Measurements from ENCODE around the gene TDP2.

The TDP2 gene

GRCh38 chr6:24666641-24667377 lies at the start of gene TDP2, which contains the start of gene ACOT13:
Gene TDP2 (minus strand): TSS chr6:24666899. CDS start chr6:24666862, 37 bp downstream.
Gene ACOT13 (plus strand): TSS chr6:24667077. CDS start chr6:24667264, 187 bp downstream.
- Histone ChIP-seq H3K4me3 (ENCODE audit: insufficient read length, low read depth) (peak within 1 kb of the TSS; percentile 92), H3K4me1 (ENCODE audit: insufficient read depth, insufficient read length) (no peaks in the 10 kb centered on the region), H3K27me3 (ENCODE audit: insufficient read depth, insufficient read length) (no peaks in the 10 kb centered on the region), H3K9me3 (ENCODE audit: insufficient read depth, low read length) (peaks cover 32% of the 10 kb centered on the region), H3K9ac (ENCODE audit: insufficient read length, low read depth) (peak within 1 kb of the TSS; percentile 98), H3K36me3 (ENCODE audit: insufficient read depth, insufficient read length, low read length) (peaks cover 37% of the 10 kb centered on the region)
- peak; percentile 92 for DNase-seq (ENCODE audit: low read depth, low spot score)
- TF ChIP-seq ZNF274 (IDR thresholded peaks at IDR 0.05; ENCODE audit: low read depth, low read length) = no peak
- no peak for TF ChIP-seq SUZ12 (IDR thresholded peaks at IDR 0.05; ENCODE audit: extremely low read depth, insufficient read depth, insufficient read length)

- H3K36me3 ChIP-seq (ENCODE audit: insufficient read depth, insufficient read length, low read length) = peaks cover 90% of the 10 kb centered on the region
- DNase-seq (ENCODE audit: low read depth, low spot score) = no peak
- no peaks in the 10 kb centered on the region for H3K4me1 ChIP-seq (ENCODE audit: insufficient read depth, insufficient read length)
- TF ChIP-seq SUZ12 (IDR thresholded peaks at IDR 0.05; ENCODE audit: extremely low read depth, insufficient read depth, insufficient read length) (no peak), ZNF274 (IDR thresholded peaks at IDR 0.05; ENCODE audit: low read depth, low read length) (no peak), YY1 (IDR thresholded peaks at IDR 0.05; ENCODE audit: insufficient read depth, insufficient read length) (no peak)
- no peak overlapping the region for H3K4me3 ChIP-seq (ENCODE audit: insufficient read length, low read depth)
- no peak overlapping the region for H3K9ac ChIP-seq (ENCODE audit: insufficient read length, low read depth)
- H3K27me3 ChIP-seq (ENCODE audit: insufficient read depth, insufficient read length) = no peaks in the 10 kb centered on the region
- no peaks in the 10 kb centered on the region for H3K9me3 ChIP-seq (ENCODE audit: insufficient read depth, low read length)
Measured at GRCh38 chr6:24710519-24711303, 44.0 kb upstream of the TDP2 start.

- peaks cover 91% of the 10 kb centered on the region for H3K36me3 ChIP-seq (ENCODE audit: insufficient read depth, insufficient read length, low read length)
Measured at GRCh38 chr6:24709014-24709711, 42.5 kb upstream of the TDP2 start.

DNA sequence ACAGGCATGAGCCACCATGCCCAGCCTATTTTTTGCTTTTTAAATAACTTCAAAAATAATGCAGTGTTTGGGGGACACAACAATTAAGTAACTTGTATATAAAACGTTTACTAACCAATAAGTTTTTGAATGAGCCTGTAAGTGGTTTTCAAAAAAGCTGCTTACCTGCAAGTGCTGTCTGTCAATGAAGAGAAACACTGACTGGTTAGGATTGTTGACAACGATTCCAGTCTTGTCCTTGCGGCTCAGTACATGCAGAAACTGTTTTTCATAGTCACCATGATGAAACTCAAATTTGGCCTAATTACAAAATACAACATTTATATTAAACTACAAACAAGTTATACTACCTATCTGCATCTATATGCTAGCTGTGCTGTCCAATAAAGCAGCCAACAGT lies 41.9 kb upstream of the TDP2 start:
- Histone ChIP-seq H3K27me3 (ENCODE audit: insufficient read depth, insufficient read length) (no peaks in the 10 kb centered on the region), H3K36me3 (ENCODE audit: insufficient read depth, insufficient read length, low read length) (peaks cover 91% of the 10 kb centered on the region), H3K9me3 (ENCODE audit: insufficient read depth, low read length) (no peaks in the 10 kb centered on the region), H3K9ac (ENCODE audit: insufficient read length, low read depth) (no peak overlapping the region), H3K4me1 (ENCODE audit: insufficient read depth, insufficient read length) (no peaks in the 10 kb centered on the region), H3K4me3 (ENCODE audit: insufficient read length, low read depth) (no peak overlapping the region)
- TF ChIP-seq YY1 (IDR thresholded peaks at IDR 0.05; ENCODE audit: insufficient read depth, insufficient read length) (no peak), SUZ12 (IDR thresholded peaks at IDR 0.05; ENCODE audit: extremely low read depth, insufficient read depth, insufficient read length) (no peak), ZNF274 (IDR thresholded peaks at IDR 0.05; ENCODE audit: low read depth, low read length) (no peak)
- DNase-seq (ENCODE audit: low read depth, low spot score) = no peak

More at GRCh38 chr6:24709014-24709711, 42.5 kb upstream of the TDP2 start:
- Histone ChIP-seq H3K4me3 (ENCODE audit: insufficient read length, low read depth) (no peak overlapping the region), H3K9me3 (ENCODE audit: insufficient read depth, low read length) (no peaks in the 10 kb centered on the region), H3K4me1 (ENCODE audit: insufficient read depth, insufficient read length) (no peaks in the 10 kb centered on the region), H3K9ac (ENCODE audit: insufficient read length, low read depth) (no peak overlapping the region), H3K27me3 (ENCODE audit: insufficient read depth, insufficient read length) (no peaks in the 10 kb centered on the region)
- TF ChIP-seq YY1 (IDR thresholded peaks at IDR 0.05; ENCODE audit: insufficient read depth, insufficient read length) (no peak), ZNF274 (IDR thresholded peaks at IDR 0.05; ENCODE audit: low read depth, low read length) (no peak), SUZ12 (IDR thresholded peaks at IDR 0.05; ENCODE audit: extremely low read depth, insufficient read depth, insufficient read length) (no peak)
- DNase-seq (ENCODE audit: low read depth, low spot score) = no peak

GRCh38 chr6:24704468-24704867 lies 37.8 kb upstream of the TDP2 start:
- H3K36me3 ChIP-seq (ENCODE audit: insufficient read depth, insufficient read length, low read length) = peaks cover 70% of the 10 kb centered on the region
- no peak for TF ChIP-seq YY1 (IDR thresholded peaks at IDR 0.05; ENCODE audit: insufficient read depth, insufficient read length)
- TF ChIP-seq ZNF274 (IDR thresholded peaks at IDR 0.05; ENCODE audit: low read depth, low read length) = no peak
- TF ChIP-seq SUZ12 (IDR thresholded peaks at IDR 0.05; ENCODE audit: extremely low read depth, insufficient read depth, insufficient read length) = no peak
- no peak overlapping the region for H3K4me3 ChIP-seq (ENCODE audit: insufficient read length, low read depth)
- no peaks in the 10 kb centered on the region for H3K4me1 ChIP-seq (ENCODE audit: insufficient read depth, insufficient read length)
- no peak overlapping the region for H3K9ac ChIP-seq (ENCODE audit: insufficient read length, low read depth)
- DNase-seq (ENCODE audit: low read depth, low spot score) = no peak
- H3K9me3 ChIP-seq (ENCODE audit: insufficient read depth, low read length) = no peaks in the 10 kb centered on the region
- no peaks in the 10 kb centered on the region for H3K27me3 ChIP-seq (ENCODE audit: insufficient read depth, insufficient read length)

DNA sequence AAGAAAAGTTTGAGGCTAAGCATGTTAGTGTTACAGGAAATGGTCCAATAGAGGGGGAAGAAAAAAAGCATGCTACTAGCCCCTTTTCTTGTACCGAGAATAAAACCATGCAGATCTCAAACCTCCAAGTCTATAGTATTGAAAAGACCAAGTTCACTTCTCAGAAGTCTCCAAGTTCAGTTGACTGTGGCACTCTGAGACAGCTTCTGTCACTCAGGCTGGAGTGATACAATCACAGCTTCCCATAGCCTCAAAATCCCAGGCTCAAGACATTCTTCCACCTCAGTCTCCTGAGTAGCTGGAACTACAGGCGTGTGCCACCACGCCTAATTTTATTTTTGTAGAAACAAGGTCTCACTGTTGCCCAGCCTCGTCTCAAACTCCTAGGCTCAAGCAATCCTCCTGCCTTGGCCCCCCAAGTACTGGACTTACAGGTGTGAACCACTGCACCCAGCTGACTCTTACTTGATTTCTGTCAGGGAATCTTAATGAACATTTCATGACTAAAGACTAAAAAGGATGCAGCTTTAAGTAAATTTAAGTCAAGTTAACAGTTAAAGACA lies 36.1 kb upstream of the TDP2 start:
- H3K36me3 ChIP-seq (ENCODE audit: insufficient read depth, insufficient read length, low read length) = peaks cover 54% of the 10 kb centered on the region
- no peak for TF ChIP-seq YY1 (IDR thresholded peaks at IDR 0.05; ENCODE audit: insufficient read depth, insufficient read length)
- TF ChIP-seq ZNF274 (IDR thresholded peaks at IDR 0.05; ENCODE audit: low read depth, low read length) = no peak
- TF ChIP-seq SUZ12 (IDR thresholded peaks at IDR 0.05; ENCODE audit: extremely low read depth, insufficient read depth, insufficient read length) = no peak
- no peak overlapping the region for H3K4me3 ChIP-seq (ENCODE audit: insufficient read length, low read depth)

More for the DNA sequence above, 36.1 kb upstream of the TDP2 start:
- no peaks in the 10 kb centered on the region for H3K27me3 ChIP-seq (ENCODE audit: insufficient read depth, insufficient read length)
- no peak for DNase-seq (ENCODE audit: low read depth, low spot score)
- no peaks in the 10 kb centered on the region for H3K9me3 ChIP-seq (ENCODE audit: insufficient read depth, low read length)
- H3K4me1 ChIP-seq (ENCODE audit: insufficient read depth, insufficient read length) = no peaks in the 10 kb centered on the region
- no peak overlapping the region for H3K9ac ChIP-seq (ENCODE audit: insufficient read length, low read depth)
